Measurements from ENCODE around the gene ACTL8.

GRCh38 chr1:17842686-17843085, 87.6 kb downstream of the ACTL8 start:
- TF ChIP-seq YY1 (IDR thresholded peaks at IDR 0.05; ENCODE audit: extremely low read depth, insufficient replicate concordance, low read depth, low read length), result no peak
- no peak for TF ChIP-seq CTCF (IDR thresholded peaks at IDR 0.05 in 2 of 3, conservative IDR thresholded peaks at IDR 0.05 in 1 of 3; ENCODE audit: borderline replicate concordance in 1 of 3, insufficient read depth in 1 of 3, low read depth in 2 of 3, low read length in 2 of 3)
- TF ChIP-seq POLR2A (IDR thresholded peaks at IDR 0.05; ENCODE audit: borderline replicate concordance, extremely low read depth, insufficient read depth, insufficient read length), result no peak
- TF ChIP-seq, protein P1, sequence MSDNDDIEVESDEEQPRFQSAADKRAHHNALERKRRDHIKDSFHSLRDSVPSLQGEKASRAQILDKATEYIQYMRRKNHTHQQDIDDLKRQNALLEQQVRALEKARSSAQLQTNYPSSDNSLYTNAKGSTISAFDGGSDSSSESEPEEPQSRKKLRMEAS (IDR thresholded peaks at IDR 0.05), result no peak
